HepG2 (cell line): Measurements from ENCODE around the gene NDP. TPM values are rescaled to one million over a fixed set of nuclear protein-coding genes. Genes with fewer than 3 reads are reported as not detected.

Experiments used
- ATAC-seq: fragments of 200-7000 bp; cut with Tn5 transposase; 3 replicates; pipeline ENCODE4 v1.9.1; 2020; ENCODE audit warnings: mild to moderate bottlenecking, moderate library complexity
- BruUV-seq: library from RNA; stranded (reverse); fragments of 400-500 nt; replicated peaks from 2 replicates; lab custom pipeline; 2021; lab: Mats Ljungman, UMichigan
- CTCF ChIA-PET: fragments of 300-600 bp; formaldehyde crosslinking; extraction: SDS; loops from one replicate; lab custom pipeline; 2021; ENCODE audit warnings: low total read pairs, inconsistent platforms, low intra/inter-chr PET ratio; lab: Yijun Ruan, JAX
- POLR2A ChIA-PET: fragments of 350-600 bp; sonication (Branson Sonifier 250); formaldehyde crosslinking; loops from one replicate; lab custom pipeline; 2020; ENCODE audit warnings: antibody characterized with exemption, inconsistent platforms; lab: Yijun Ruan, JAX
- DNase-seq: peaks from one replicate; pipeline ENCODE4 v3.0.0-alpha.2; 2015; ENCODE audit warnings: low spot score
- FAIRE-seq: peaks from 3 replicates; lab custom pipeline; 2011; peaks lifted over from hg19 to GRCh38; lab: Jason Lieb, UNC
- H2AFZ ChIP-seq: one replicate; pipeline ENCODE4 v1.6.1; 2011; ENCODE audit warnings: low read length, inconsistent platforms
- H3K27ac ChIP-seq: fragments of 300-600 bp; 3 replicates; pipeline ENCODE4 v1.8.0; 2011; ENCODE audit warnings: mixed run types, mild to moderate bottlenecking, mixed read lengths, low read length, inconsistent platforms; ENCODE audit not compliant: insufficient read depth; ENCODE audit errors: extremely low read length
- H3K27me3 ChIP-seq, 2 experiments: fragments of 200-600 bp in 1 of 2; 2 replicates in 1 of 2; 3 replicates in 1 of 2; pipeline versions ENCODE4 v1.6.0 to v1.8.0; 2011; ENCODE audit warnings: low read length in 2 of 2, mild to moderate bottlenecking in 2 of 2, moderate library complexity in 2 of 2, inconsistent platforms in 1 of 2; ENCODE audit not compliant: insufficient read depth in 2 of 2, control insufficient read depth in 1 of 2
- H3K36me3 ChIP-seq, 2 experiments: fragments of 200-600 bp in 1 of 2; replicated peaks in 1 of 2; 2 replicates in 1 of 2; 3 replicates in 1 of 2; pipeline versions ENCODE4 v1.5.1 to v1.8.0; 2011; ENCODE audit warnings: low read length in 2 of 2, inconsistent platforms in 1 of 2; ENCODE audit not compliant: insufficient read depth in 2 of 2, control insufficient read depth in 1 of 2
- H3K4me1 ChIP-seq: 2 replicates; pipeline ENCODE4 v1.5.1; 2012; ENCODE audit warnings: low read length, inconsistent platforms; ENCODE audit not compliant: insufficient read depth
- H3K4me2 ChIP-seq: 2 replicates; pipeline ENCODE4 v1.6.0; 2011; ENCODE audit warnings: low read depth, low read length, inconsistent platforms
- H3K4me3 ChIP-seq, 3 experiments: fragments of 200-600 bp in 1 of 3; sonication (generic), shearing (Covaris generic) in 1 of 3; replicated peaks in 1 of 3; 2 replicates each; pipeline ENCODE4 v1.5.1; 2011 to 2016; ENCODE audit warnings: low read length in 3 of 3, inconsistent platforms in 2 of 3, low read depth in 2 of 3, mild to moderate bottlenecking in 2 of 3, control low read depth in 1 of 3, mixed read lengths in 1 of 3; ENCODE audit not compliant: insufficient read depth in 1 of 3
- H3K79me2 ChIP-seq: one replicate; pipeline ENCODE4 v1.6.1; 2011; ENCODE audit warnings: low read length, inconsistent platforms; ENCODE audit not compliant: insufficient read depth
- H3K9ac ChIP-seq: 2 replicates; pipeline ENCODE4 v1.6.0; 2011; ENCODE audit warnings: mild to moderate bottlenecking, low read depth, low read length, inconsistent platforms; ENCODE audit not compliant: insufficient read depth
- H3K9me3 ChIP-seq: 2 replicates; pipeline ENCODE4 v1.5.1; 2012; ENCODE audit warnings: mild to moderate bottlenecking, low read length
- H4K20me1 ChIP-seq: 2 replicates; pipeline ENCODE4 v1.6.0; 2011; ENCODE audit warnings: inconsistent platforms, mild to moderate bottlenecking, low read length, moderate library complexity; ENCODE audit not compliant: insufficient read depth
- AKNA ChIP-seq: sonication (generic); formaldehyde crosslinking; IDR thresholded peaks from 2 replicates; pipeline ENCODE4 v1.4.0; 2020; ENCODE audit warnings: missing genetic modification reagents, borderline replicate concordance
- ARID3A ChIP-seq: IDR thresholded peaks from 2 replicates; pipeline ENCODE4 v1.6.1; 2012; ENCODE audit warnings: low read depth, low read length, improper control_type of control experiment
- CEBPG ChIP-seq: IDR thresholded peaks from 2 replicates; pipeline ENCODE4 v1.6.1; 2016
- NFIC ChIP-seq: IDR thresholded peaks from 2 replicates; pipeline ENCODE4 v1.6.1; 2012; ENCODE audit warnings: mild to moderate bottlenecking, low read length, inconsistent platforms
- SCMH1 ChIP-seq: sonication (generic); formaldehyde crosslinking; IDR thresholded peaks from 2 replicates; pipeline ENCODE4 v1.9.0; 2021; ENCODE audit warnings: missing genetic modification reagents, mild to moderate bottlenecking, borderline replicate concordance
- ZIK1 ChIP-seq: sonication (generic); formaldehyde crosslinking; IDR thresholded peaks from 2 replicates; pipeline ENCODE4 v1.5.0; 2020; ENCODE audit warnings: mild to moderate bottlenecking, low read depth, missing genetic modification reagents, borderline replicate concordance
- ZNF547 ChIP-seq: sonication (generic); formaldehyde crosslinking; IDR thresholded peaks from 2 replicates; pipeline ENCODE4 v1.5.1; 2020; ENCODE audit warnings: mild to moderate bottlenecking, missing genetic modification reagents
- ZNF563 ChIP-seq: sonication (generic); formaldehyde crosslinking; IDR thresholded peaks from 2 replicates; pipeline ENCODE4 v1.8.0; 2022; ENCODE audit warnings: mild to moderate bottlenecking, moderate library complexity, missing genetic modification reagents
- WGBS: methylation state at CpG from one replicate; pipeline ENCODE4 v1.1.6; 2017; ENCODE audit warnings: low lambda C conversion rate; 5-methylcytosine and 5-hydroxymethylcytosine counted together
- in situ Hi-C: cut with HindIII; loops from 2 replicates; pipeline ENCODE4 v1.10.0; 2017; ENCODE audit warnings: low pct_unique_long_range_greater_than_20kb; ENCODE audit not compliant: extremely low pct_ligation_motif_present
- intact Hi-C: fragments of 100-400 bp; cut with micrococcal nuclease; formaldehyde crosslinking; loops from one replicate; pipeline ENCODE4 v1.10.0; 2022; ENCODE audit not compliant: unreplicated experiment
- polyA plus RNA-seq, 8 experiments: library from polyadenylated mRNA; depleted of rRNA in 3 of 8; stranded (reverse) in 7 of 8; unstranded in 1 of 8; fragments of >200 nt; fragmentation: Illumina TruSeq in 4 of 8; extraction: Trizol in 4 of 8; gene quantifications; 2 replicates each; pipeline versions ENCODE4 v1.2.1 to v1.2.3, GENCODE V29; 2011 to 2016; ENCODE audit warnings: low read depth in 4 of 8, missing spikeins in 1 of 8, mixed read lengths in 1 of 8; ENCODE audit not compliant: insufficient read depth in 1 of 8
- total RNA-seq, 5 experiments: library from RNA; depleted of rRNA; stranded (reverse); fragments of >200 nt; fragmentation: Illumina TruSeq; extraction: Trizol; gene quantifications; 2 replicates each; pipeline ENCODE4 v1.2.3, GENCODE V29; 2016; ENCODE audit warnings: low read depth in 1 of 5

The NDP gene
- total and polyA plus RNA-seq, 2 of the 13 experiments (the other 11 are each of a cell fraction or from before 2014, with no cell fraction given): not detected

GRCh38 chrX:44016906-44017305 is 43.7 kb upstream of the NDP start (continued):
- TF ChIP-seq ZNF547: no peak
- TF ChIP-seq SCMH1 (CRISPR knock-in tag): no peak
- no peak for TF ChIP-seq CEBPG (CRISPR knock-in tag)
- no peak for TF ChIP-seq AKNA (CRISPR knock-in tag)
- TF ChIP-seq ARID3A: no peak
- TF ChIP-seq, all 625 proteins: peak for 0

- DNase-seq (no peak), ATAC-seq (no peak), FAIRE-seq (no peak)
- Histone ChIP-seq H2AFZ (no peak overlapping the region), H3K9me3 (no peaks in the 10 kb centered on the region), H3K27me3 (no peaks in the 10 kb centered on the region), H3K79me2 (no peaks in the 10 kb centered on the region), H3K9ac (no peak overlapping the region), H3K36me3 (no peaks in the 10 kb centered on the region), H3K4me1 (no peaks in the 10 kb centered on the region), H3K27ac (no peak overlapping the region), H4K20me1 (no peaks in the 10 kb centered on the region), H3K4me2 (no peak overlapping the region), H3K4me3 (no peak overlapping the region)
- intact Hi-C loops (no loop called here), in situ Hi-C loops (no loop called here)
- BruUV-seq: no TSS peak
- ChIA-PET POLR2A (no interaction called here), CTCF (no interaction called here)
- WGBS: 6% methylated on average over 2 of the region's 4 CpGs
- TF ChIP-seq NFIC (no peak), ZNF563 (CRISPR knock-in tag) (no peak), ZIK1 (CRISPR knock-in tag) (no peak)
Measured at GRCh38 chrX:44012484-44013096, 39.4 kb upstream of the NDP start.
